CD4-positive, alpha-beta T cell (primary cell): ENCODE measurements around the gene FGFR3. TPM values are rescaled to one million over a fixed set of nuclear protein-coding genes. Genes with fewer than 3 reads are reported as not detected.

Experiments
- ATAC-seq: fragments of 200-7000 bp; cut with Tn5 transposase; one replicate; pipeline ENCODE4 v1.10.0; 2022; ENCODE audit warnings: mild to moderate bottlenecking; ENCODE audit not compliant: poor library complexity
- CTCF ChIA-PET: fragments of 350-600 bp; sonication (Branson Sonifier 250); formaldehyde crosslinking; loops from one replicate; lab custom pipeline; 2021; ENCODE audit warnings: antibody characterized with exemption, inconsistent platforms; lab: Charles Lee
- POLR2A ChIA-PET: fragments of 350-600 bp; sonication (Branson Sonifier 250); formaldehyde crosslinking; loops from one replicate; lab custom pipeline; 2021; ENCODE audit warnings: antibody characterized with exemption, inconsistent platforms; lab: Charles Lee
- DNase-seq, 14 experiments: peaks; one replicate each; pipeline ENCODE4 v3.0.0-alpha.2; 2013 to 2020; ENCODE audit warnings: mixed read lengths in 2 of 14
- H3K27ac ChIP-seq, 2 donors: one replicate each; pipeline versions ENCODE4 v1.5.1 to v1.7.0; 2013; ENCODE audit warnings: low read length in 2 of 2, low read depth in 1 of 2, mild to moderate bottlenecking in 1 of 2
- H3K27me3 ChIP-seq, 2 experiments: 1 replicate in 1 of 2; 2 replicates in 1 of 2; pipeline versions ENCODE4 v1.6.1 to v1.7.0; 2013; ENCODE audit warnings: low read length in 2 of 2, control low read depth in 1 of 2, mild to moderate bottlenecking in 1 of 2, moderate library complexity in 1 of 2; ENCODE audit not compliant: insufficient read depth in 2 of 2, control insufficient read depth in 1 of 2
- H3K36me3 ChIP-seq: one replicate; pipeline ENCODE4 v1.6.1; 2013; ENCODE audit warnings: low read length, control low read depth; ENCODE audit not compliant: insufficient read depth
- H3K4me1 ChIP-seq: one replicate; pipeline ENCODE4 v1.6.1; 2013; ENCODE audit warnings: low read length, control low read depth; ENCODE audit not compliant: insufficient read depth
- H3K4me3 ChIP-seq: one replicate; pipeline ENCODE4 v1.5.1; 2013; ENCODE audit warnings: mild to moderate bottlenecking, low read length, moderate library complexity
- H3K9me3 ChIP-seq, 2 experiments: 1 replicate in 1 of 2; 2 replicates in 1 of 2; pipeline versions ENCODE4 v1.6.1 to v1.7.0; 2013; ENCODE audit warnings: low read length in 2 of 2, mild to moderate bottlenecking in 2 of 2, control low read depth in 1 of 2, moderate library complexity in 1 of 2; ENCODE audit not compliant: control insufficient read depth in 1 of 2, insufficient read depth in 1 of 2
- H3K27ac Mint-ChIP-seq: one replicate; pipeline ENCODE4 v1.8.0; 2020; ENCODE audit warnings: mixed read lengths
- H3K27me3 Mint-ChIP-seq: one replicate; pipeline ENCODE4 v1.8.0; 2021; ENCODE audit warnings: mixed read lengths
- H3K36me3 Mint-ChIP-seq: one replicate; pipeline ENCODE4 v1.8.0; 2021; ENCODE audit warnings: low read depth, mixed read lengths
- H3K4me1 Mint-ChIP-seq: one replicate; pipeline ENCODE4 v1.8.0; 2021; ENCODE audit warnings: low read depth, mixed read lengths
- H3K4me3 Mint-ChIP-seq: one replicate; pipeline ENCODE4 v1.8.0; 2020; ENCODE audit warnings: mild to moderate bottlenecking, mixed read lengths
- H3K9me3 Mint-ChIP-seq: one replicate; pipeline ENCODE4 v1.8.0; 2020; ENCODE audit warnings: mixed read lengths
- intact Hi-C, 2 experiments: fragments of 100-400 bp; cut with DNase I in 1 of 2; cut with micrococcal nuclease in 1 of 2; formaldehyde crosslinking; loops; one replicate each; pipeline versions ENCODE4 v1.15.1 to v1.9.0; 2023 to 2025; cut with DNase I, micrococcal nuclease
- total RNA-seq, 174 experiments: library from RNA in 2 of 174; stranded (reverse) in 2 of 174; gene quantifications; one replicate each; pipeline ENCODE4 v1.2.3 and lab custom pipeline; 2021 to 2026
- TF ChIP-seq, protein P1 (sequence below): fragments of 200-600 bp; IDR thresholded peaks from one replicate; pipeline ENCODE4 v1.8.0; 2022; ENCODE audit warnings: antibody characterized with exemption, mild to moderate bottlenecking

Gene FGFR3
- total RNA-seq, 2 experiments from 2014 or later, result 0.33 TPM; not detected in 1

DNA sequence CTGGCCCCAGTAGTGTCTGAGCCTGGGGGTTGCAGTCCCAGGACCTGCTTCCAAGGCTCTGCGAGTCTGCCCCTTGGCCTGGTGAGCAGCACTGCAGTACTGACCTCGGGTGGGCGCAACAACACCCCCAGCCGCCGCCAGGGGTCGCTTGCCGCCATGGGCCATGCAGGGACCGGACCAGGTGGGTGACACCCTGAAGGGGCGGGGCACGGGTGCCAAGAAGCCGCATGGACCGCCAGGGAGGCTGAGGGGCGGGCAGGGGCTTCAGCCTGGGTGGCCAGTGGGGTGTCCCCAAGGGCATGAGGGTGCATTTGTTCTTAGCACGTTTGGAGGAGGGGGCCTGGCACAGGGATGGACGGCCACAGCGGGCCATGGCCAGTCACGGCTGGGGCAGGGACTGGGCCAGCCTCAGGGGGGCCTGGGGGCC, 46.8 kb upstream of the FGFR3 start:
- Histone ChIP-seq H3K27me3 (no peaks in the 10 kb centered on the region), H3K27ac (no peak overlapping the region), H3K36me3 (peaks cover 32% of the 10 kb centered on the region), H3K4me1 (peaks cover 16% of the 10 kb centered on the region), H3K4me3 (no peak overlapping the region), H3K9me3 (peaks cover 0 to 5% of the 10 kb centered on the region in 2 experiments)
- peaks cover 34% of the 10 kb centered on the region for H3K36me3 Mint-ChIP-seq
- CTCF ChIA-PET, result interaction anchor here (1.6 to 1.8 kb wide), 2 partner anchors 64 to 153 kb away, joined by 5 to 9 read pairs; no protein-coding TSS in a partner anchor
- H3K4me3 Mint-ChIP-seq, result no peak overlapping the region
- no peaks in the 10 kb centered on the region for H3K4me1 Mint-ChIP-seq
- peak; percentile 57 to 83 (median 68) for DNase-seq
- POLR2A ChIA-PET, result no interaction called here
- no peaks in the 10 kb centered on the region for H3K27me3 Mint-ChIP-seq
- ATAC-seq, result peak; percentile 63
- H3K27ac Mint-ChIP-seq, result no peak overlapping the region
- no peaks in the 10 kb centered on the region for H3K9me3 Mint-ChIP-seq
- TF ChIP-seq, protein P1, sequence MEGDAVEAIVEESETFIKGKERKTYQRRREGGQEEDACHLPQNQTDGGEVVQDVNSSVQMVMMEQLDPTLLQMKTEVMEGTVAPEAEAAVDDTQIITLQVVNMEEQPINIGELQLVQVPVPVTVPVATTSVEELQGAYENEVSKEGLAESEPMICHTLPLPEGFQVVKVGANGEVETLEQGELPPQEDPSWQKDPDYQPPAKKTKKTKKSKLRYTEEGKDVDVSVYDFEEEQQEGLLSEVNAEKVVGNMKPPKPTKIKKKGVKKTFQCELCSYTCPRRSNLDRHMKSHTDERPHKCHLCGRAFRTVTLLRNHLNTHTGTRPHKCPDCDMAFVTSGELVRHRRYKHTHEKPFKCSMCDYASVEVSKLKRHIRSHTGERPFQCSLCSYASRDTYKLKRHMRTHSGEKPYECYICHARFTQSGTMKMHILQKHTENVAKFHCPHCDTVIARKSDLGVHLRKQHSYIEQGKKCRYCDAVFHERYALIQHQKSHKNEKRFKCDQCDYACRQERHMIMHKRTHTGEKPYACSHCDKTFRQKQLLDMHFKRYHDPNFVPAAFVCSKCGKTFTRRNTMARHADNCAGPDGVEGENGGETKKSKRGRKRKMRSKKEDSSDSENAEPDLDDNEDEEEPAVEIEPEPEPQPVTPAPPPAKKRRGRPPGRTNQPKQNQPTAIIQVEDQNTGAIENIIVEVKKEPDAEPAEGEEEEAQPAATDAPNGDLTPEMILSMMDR, result peak; percentile 70
- intact Hi-C loops, result no loop called here

DNA sequence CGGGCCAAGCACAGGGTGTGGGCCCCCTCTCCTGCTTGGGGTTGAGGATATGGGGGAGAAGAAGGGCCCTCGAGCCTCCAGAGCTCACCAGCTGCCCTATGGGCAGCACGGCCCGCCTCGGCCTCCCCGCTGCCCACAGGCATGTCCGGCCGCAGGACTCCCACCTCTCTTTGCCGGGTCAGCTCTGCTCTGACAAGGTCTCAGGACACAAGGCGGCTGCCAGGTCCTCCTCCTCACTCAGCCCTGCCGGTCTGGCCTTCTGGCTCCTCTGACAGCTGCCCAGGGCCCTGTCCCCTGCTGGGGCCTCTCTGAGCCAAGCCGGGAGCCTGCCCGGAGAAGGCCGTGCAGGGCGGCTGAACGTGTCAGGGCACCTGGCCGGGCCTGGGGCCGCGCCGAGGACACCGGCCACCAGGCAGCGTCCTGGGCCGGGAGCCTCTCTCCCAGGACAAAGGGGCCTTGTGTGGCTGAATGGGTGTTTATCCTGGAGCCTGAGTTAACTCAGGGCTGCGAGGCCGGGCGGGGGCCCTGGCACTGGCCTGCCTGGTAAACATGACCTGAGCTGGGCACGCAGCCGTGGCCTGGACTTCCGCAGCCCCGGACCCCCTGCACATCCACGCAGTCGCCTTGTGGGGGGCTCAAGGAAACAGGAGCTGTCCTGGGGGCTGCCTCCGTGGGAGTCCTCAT, 46.0 kb upstream of the FGFR3 start:
- no peaks in the 10 kb centered on the region for H3K27me3 Mint-ChIP-seq
- H3K9me3 Mint-ChIP-seq, result no peaks in the 10 kb centered on the region
- H3K27ac Mint-ChIP-seq, result no peak overlapping the region
- TF ChIP-seq, protein P1, result no peak
- ChIA-PET CTCF (interaction anchor here (1.6 to 1.9 kb wide), 3 partner anchors 63 to 152 kb away, joined by 5 to 13 read pairs (median 9); no protein-coding TSS in a partner anchor), POLR2A (no interaction called here)
- peaks cover 0 to 5% of the 10 kb centered on the region in 2 experiments for H3K9me3 ChIP-seq
- DNase-seq, result no peak
- no peak overlapping the region for H3K27ac ChIP-seq
- no peaks in the 10 kb centered on the region for H3K27me3 ChIP-seq
- no peak for ATAC-seq
- no peak overlapping the region for H3K4me3 ChIP-seq
- no peaks in the 10 kb centered on the region for H3K4me1 Mint-ChIP-seq
- peaks cover 19% of the 10 kb centered on the region for H3K4me1 ChIP-seq
- H3K36me3 Mint-ChIP-seq, result peaks cover 26% of the 10 kb centered on the region
- intact Hi-C loops, result no loop called here
- no peak overlapping the region for H3K4me3 Mint-ChIP-seq
- H3K36me3 ChIP-seq, result peaks cover 24% of the 10 kb centered on the region

DNA sequence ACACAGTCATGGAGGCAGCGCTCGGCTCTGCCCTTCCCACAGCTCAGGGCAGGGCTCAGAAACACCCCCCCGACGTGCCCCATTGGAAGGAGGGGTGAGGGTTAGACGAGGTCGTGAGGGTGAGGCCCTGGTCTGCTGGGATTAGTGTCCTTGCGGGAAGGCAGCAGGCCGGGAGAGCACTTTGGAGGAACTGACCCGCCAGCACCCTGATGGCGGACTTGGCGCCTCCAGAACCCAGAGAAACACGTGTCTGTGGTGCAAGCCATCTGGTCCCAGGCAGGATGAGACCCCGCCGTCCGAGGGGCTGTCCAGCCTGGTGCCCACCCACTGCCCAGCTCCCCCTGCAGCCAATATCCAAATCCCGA, 45.5 kb upstream of the FGFR3 start:
- H3K4me3 Mint-ChIP-seq, result no peak overlapping the region
- peaks cover 20% of the 10 kb centered on the region for H3K36me3 Mint-ChIP-seq
- TF ChIP-seq, protein P1, result no peak
- Histone ChIP-seq H3K36me3 (peaks cover 19% of the 10 kb centered on the region), H3K27ac (no peak overlapping the region), H3K9me3 (peaks cover 0 to 5% of the 10 kb centered on the region in 2 experiments), H3K4me3 (no peak overlapping the region), H3K4me1 (peaks cover 24% of the 10 kb centered on the region), H3K27me3 (no peaks in the 10 kb centered on the region)
- intact Hi-C loops, result no loop called here
- ATAC-seq (no peak), DNase-seq (no peak)
- ChIA-PET CTCF (interaction anchor here (1.9 kb wide), 1 partner anchor 152 kb away, joined by 13 read pairs; no protein-coding TSS in a partner anchor), POLR2A (no interaction called here)
- no peaks in the 10 kb centered on the region for H3K4me1 Mint-ChIP-seq
- no peaks in the 10 kb centered on the region for H3K27me3 Mint-ChIP-seq
- no peak overlapping the region for H3K27ac Mint-ChIP-seq
- H3K9me3 Mint-ChIP-seq, result no peaks in the 10 kb centered on the region
